Endodermal cell (in vitro differentiated cells): Measurements from ENCODE around the gene PGLYRP1. TPM values are rescaled to one million over a fixed set of nuclear protein-coding genes. Genes with fewer than 3 reads are reported as not detected.

Experiments
- DNase-seq: peaks from one replicate; pipeline ENCODE4 v3.0.0-alpha.2; 2017
- H3K27ac ChIP-seq: 2 replicates; pipeline ENCODE4 v1.5.1; 2013; ENCODE audit warnings: mild to moderate bottlenecking, low read depth, low read length, moderate library complexity
- H3K27me3 ChIP-seq: 2 replicates; pipeline ENCODE4 v1.6.1; 2013; ENCODE audit warnings: mild to moderate bottlenecking, low read length, moderate library complexity; ENCODE audit not compliant: insufficient read depth, control insufficient read depth, poor library complexity, severe bottlenecking
- H3K36me3 ChIP-seq: 2 replicates; pipeline ENCODE4 v1.7.0; 2013; ENCODE audit warnings: mild to moderate bottlenecking, low read length, moderate library complexity; ENCODE audit not compliant: control insufficient read depth, insufficient read depth
- H3K4me1 ChIP-seq: one replicate; pipeline ENCODE4 v1.7.0; 2013; ENCODE audit warnings: low read length; ENCODE audit not compliant: control insufficient read depth, insufficient read depth
- H3K4me3 ChIP-seq: 2 replicates; pipeline ENCODE4 v1.5.1; 2013; ENCODE audit warnings: mild to moderate bottlenecking, low read length, moderate library complexity
- H3K9ac ChIP-seq: 2 replicates; pipeline ENCODE4 v1.6.1; 2013; ENCODE audit warnings: mild to moderate bottlenecking, low read length, moderate library complexity; ENCODE audit not compliant: poor library complexity, severe bottlenecking; ENCODE audit errors: extremely low read depth
- H3K9me3 ChIP-seq: 2 replicates; pipeline ENCODE4 v1.6.1; 2013; ENCODE audit warnings: mild to moderate bottlenecking, low read length, moderate library complexity; ENCODE audit not compliant: control insufficient read depth
- H3K27ac Mint-ChIP-seq: 2 replicates; pipeline ENCODE4 v1.8.0; 2020; ENCODE audit warnings: mixed read lengths
- H3K27me3 Mint-ChIP-seq: 2 replicates; pipeline ENCODE4 v1.8.0; 2021; ENCODE audit warnings: mild to moderate bottlenecking, mixed read lengths; ENCODE audit not compliant: insufficient read depth
- H3K36me3 Mint-ChIP-seq: 2 replicates; pipeline ENCODE4 v1.8.0; 2020; ENCODE audit warnings: low read depth, mixed read lengths
- H3K4me1 Mint-ChIP-seq: 2 replicates; pipeline ENCODE4 v1.8.0; 2020; ENCODE audit warnings: mixed read lengths
- H3K4me3 Mint-ChIP-seq: 2 replicates; pipeline ENCODE4 v1.8.0; 2020; ENCODE audit warnings: mild to moderate bottlenecking, moderate library complexity, mixed read lengths
- H3K9me3 Mint-ChIP-seq: 2 replicates; pipeline ENCODE4 v1.8.0; 2020; ENCODE audit warnings: mild to moderate bottlenecking, mixed read lengths
- CTCF ChIP-seq: fragments of 200-600 bp; sonication (generic); conservative IDR thresholded peaks from 2 replicates; pipeline ENCODE4 v1.5.0; 2021; ENCODE audit warnings: antibody characterized with exemption, mild to moderate bottlenecking
- whole genome bisulfite sequencing, 2 experiments: methylation state at CpG; one replicate each; pipeline versions ENCODE4 v1.1.5 to v1.1.7; 2013; ENCODE audit warnings: missing lambda C conversion rate in 2 of 2, mixed read lengths in 1 of 2; ENCODE audit not compliant: insufficient coverage in 1 of 2, insufficient read length in 1 of 2; 5-methylcytosine and 5-hydroxymethylcytosine counted together
- total RNA-seq, 2 donors: library from RNA; stranded (reverse); fragmentation: NEBNext Ultra II Directional in 1 of 2; extraction: Animal tissue kit (Norgen Biotek cat#: 25700) in 1 of 2; gene quantifications; 2 replicates in 1 of 2; 3 replicates in 1 of 2; pipeline ENCODE4 v1.2.1, GENCODE V29; 2021

The PGLYRP1 gene
- total RNA-seq, 2 donors from 2014 or later = not detected

GRCh38 chr19:46018729-46019251 is 4.1 kb downstream of the PGLYRP1 start:
- H3K36me3 Mint-ChIP-seq = peaks cover 3% of the 10 kb centered on the region
- H3K4me1 ChIP-seq = no peaks in the 10 kb centered on the region
- DNase-seq = no peak
- H3K4me3 Mint-ChIP-seq = no peak overlapping the region
- no peaks in the 10 kb centered on the region for H3K9me3 Mint-ChIP-seq
- no peak overlapping the region for H3K9ac ChIP-seq
- H3K36me3 ChIP-seq = no peaks in the 10 kb centered on the region
- H3K27me3 Mint-ChIP-seq = peaks cover 27% of the 10 kb centered on the region
- H3K27ac ChIP-seq = no peak overlapping the region
- H3K9me3 ChIP-seq = no peaks in the 10 kb centered on the region
- no peak for TF ChIP-seq CTCF
- WGBS, 2 experiments = 92 to 100% methylated on average over 2 to 10 of the region's 10 CpGs
- H3K4me1 Mint-ChIP-seq = peaks cover 11% of the 10 kb centered on the region
- no peak overlapping the region for H3K4me3 ChIP-seq
- peaks cover 27% of the 10 kb centered on the region for H3K27me3 ChIP-seq
- no peak overlapping the region for H3K27ac Mint-ChIP-seq

GRCh38 chr19:46017874-46018675 is 4.8 kb downstream of the PGLYRP1 start:
- Mint-ChIP-seq H3K27me3 (peaks cover 33% of the 10 kb centered on the region), H3K9me3 (no peaks in the 10 kb centered on the region), H3K4me1 (peaks cover 11% of the 10 kb centered on the region), H3K4me3 (no peak overlapping the region), H3K36me3 (peaks cover 3% of the 10 kb centered on the region), H3K27ac (no peak overlapping the region)
- no peak overlapping the region for H3K27ac ChIP-seq
- peaks cover 34% of the 10 kb centered on the region for H3K27me3 ChIP-seq
- no peak overlapping the region for H3K4me3 ChIP-seq
- no peak for TF ChIP-seq CTCF
- H3K9ac ChIP-seq = no peak overlapping the region
- DNase-seq = no peak
- WGBS, 2 experiments = 91 to 96% methylated on average over 6 to 12 of the region's 15 CpGs
- H3K4me1 ChIP-seq = no peaks in the 10 kb centered on the region
- H3K36me3 ChIP-seq = no peaks in the 10 kb centered on the region
- H3K9me3 ChIP-seq = no peaks in the 10 kb centered on the region

DNA sequence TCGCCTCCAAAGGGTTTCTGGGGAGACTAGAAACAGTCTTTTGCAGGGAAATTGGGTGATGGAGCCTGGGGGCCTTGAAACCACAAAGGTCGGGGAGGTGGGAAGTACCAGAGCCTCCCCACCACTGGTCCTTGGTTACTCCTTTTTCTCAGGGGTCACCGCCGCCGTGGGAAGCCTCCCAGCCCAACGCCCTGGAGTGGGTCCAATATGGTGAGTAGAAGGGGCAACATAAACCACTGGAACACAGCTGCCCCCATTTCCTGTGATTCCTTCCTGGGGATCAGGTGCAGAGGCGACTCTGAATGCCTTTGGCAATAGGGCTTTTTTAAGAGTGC is 5.8 kb downstream of the PGLYRP1 start:
- peaks cover 38% of the 10 kb centered on the region for H3K27me3 ChIP-seq
- no peak overlapping the region for H3K27ac Mint-ChIP-seq
- H3K4me1 ChIP-seq = no peaks in the 10 kb centered on the region
- H3K9ac ChIP-seq = no peak overlapping the region
- 70 to 76% methylated on average over 2 to 7 of the region's 7 CpGs for WGBS, 2 experiments
- no peaks in the 10 kb centered on the region for H3K36me3 ChIP-seq
- H3K27me3 Mint-ChIP-seq = peaks cover 38% of the 10 kb centered on the region
- H3K4me1 Mint-ChIP-seq = peaks cover 11% of the 10 kb centered on the region
- peak; percentile 8 for TF ChIP-seq CTCF
- H3K36me3 Mint-ChIP-seq = peaks cover 3% of the 10 kb centered on the region
- no peak overlapping the region for H3K4me3 ChIP-seq
- H3K9me3 Mint-ChIP-seq = no peaks in the 10 kb centered on the region
- DNase-seq = no peak
- no peaks in the 10 kb centered on the region for H3K9me3 ChIP-seq
- H3K27ac ChIP-seq = no peak overlapping the region
- no peak overlapping the region for H3K4me3 Mint-ChIP-seq
